ENCODE measurements around the gene MUC6. TPM values are rescaled to one million over a fixed set of nuclear protein-coding genes. Genes with fewer than 3 reads are reported as not detected.

Gene MUC6
- total and polyA plus RNA-seq, 12 donors = 0.01 to 0.07 TPM; not detected in 10

- ATAC-seq = no peak
- TF ChIP-seq CTCF (IDR thresholded peaks at IDR 0.05) = no peak
- peak in 1 of 2 donors; percentile 11 for DNase-seq
- peaks cover 0 to 19% (median 0%) of the 10 kb centered on the region in 7 donors for H3K27me3 ChIP-seq
- H3K4me3 ChIP-seq = no peak overlapping the region
- H3K27ac ChIP-seq = no peak overlapping the region
- intact Hi-C loops (cut with DNase I) = no loop called here
- H3K4me1 ChIP-seq = peaks cover 0 to 11% (median 7%) of the 10 kb centered on the region in 9 donors
- H3K36me3 ChIP-seq = no peaks in the 10 kb centered on the region
- no peaks in the 10 kb centered on the region for H3K9me3 ChIP-seq
- 86 to 91% methylated on average over 33 to 39 of the region's 39 CpGs for WGBS, 2 donors
These were observed 41.7 kb upstream of the MUC6 start for GRCh38 chr11:1078191-1078601.

GRCh38 chr11:1077417-1078119, 41.0 kb upstream of the MUC6 start:
- no peak for DNase-seq
- Histone ChIP-seq H3K36me3 (no peaks in the 10 kb centered on the region), H3K27ac (no peak overlapping the region), H3K4me3 (no peak overlapping the region), H3K9me3 (no peaks in the 10 kb centered on the region), H3K4me1 (peaks cover 3 to 17% (median 13%) of the 10 kb centered on the region in 9 donors), H3K27me3 (peaks cover 0 to 22% (median 0%) of the 10 kb centered on the region in 7 donors)
- intact Hi-C loops (cut with DNase I) = no loop called here
- WGBS, 2 donors = 66 to 70% methylated on average over 33 of the region's 33 CpGs
- ATAC-seq = no peak
- TF ChIP-seq CTCF (IDR thresholded peaks at IDR 0.05) = no peak

- Histone ChIP-seq H3K4me1 (peaks cover 4 to 19% (median 15%) of the 10 kb centered on the region in 9 donors), H3K27ac (no peak overlapping the region), H3K27me3 (peaks cover 0 to 25% (median 0%) of the 10 kb centered on the region in 7 donors), H3K4me3 (no peak overlapping the region), H3K36me3 (no peaks in the 10 kb centered on the region), H3K9me3 (no peaks in the 10 kb centered on the region)
- intact Hi-C loops (cut with DNase I) = no loop called here
- no peak for DNase-seq
- 81 to 88% methylated on average over 11 of the region's 11 CpGs for WGBS, 2 donors
- TF ChIP-seq CTCF (IDR thresholded peaks at IDR 0.05) = no peak
- no peak for ATAC-seq
These were observed 40.5 kb upstream of the MUC6 start for GRCh38 chr11:1077033-1077416.

GRCh38 chr11:1076061-1076665, 39.6 kb upstream of the MUC6 start:
- H3K4me3 ChIP-seq = no peak overlapping the region
- WGBS, 2 donors = 81 to 83% methylated on average over 15 to 18 of the region's 18 CpGs
- H3K27me3 ChIP-seq = peaks cover 0 to 25% (median 0%) of the 10 kb centered on the region in 7 donors
- TF ChIP-seq CTCF (IDR thresholded peaks at IDR 0.05) = no peak
- peaks cover 4 to 27% (median 15%) of the 10 kb centered on the region in 9 donors for H3K4me1 ChIP-seq
- DNase-seq = no peak
- no peak for ATAC-seq
- no peaks in the 10 kb centered on the region for H3K9me3 ChIP-seq
- H3K36me3 ChIP-seq = no peaks in the 10 kb centered on the region
- intact Hi-C loops (cut with DNase I) = no loop called here
- H3K27ac ChIP-seq = no peak overlapping the region

All from heart right ventricle (tissue), 16 donors.